ENCODE data around the gene PLCL1.
"Not testable (repeated sequence)": the region's sequence is repeated elsewhere in the genome, so short reads cannot be mapped to it uniquely, and the experiment has no call there.

Gene PLCL1

GRCh38 chr2:197810016-197810415, 5.6 kb downstream of the PLCL1 start:
- DNase-seq = no peak

- no peak for DNase-seq
Measured at GRCh38 chr2:197810491-197810890, 6.1 kb downstream of the PLCL1 start.

GRCh38 chr2:197813093-197813787, 8.8 kb downstream of the PLCL1 start:
- DNase-seq = peak in 1 of 2 experiments; percentile 19

- no peak for DNase-seq
Measured at GRCh38 chr2:197814526-197814925, 10.1 kb downstream of the PLCL1 start.

GRCh38 chr2:197821550-197822289, 17.3 kb downstream of the PLCL1 start:
- DNase-seq = no peak

GRCh38 chr2:197822333-197822732, 17.9 kb downstream of the PLCL1 start:
- DNase-seq = no peak

- no peak for DNase-seq
Measured at GRCh38 chr2:197827618-197828017, 23.2 kb downstream of the PLCL1 start.

- no peak for DNase-seq
Measured at GRCh38 chr2:197828464-197829135, 24.2 kb downstream of the PLCL1 start.

- DNase-seq = not testable (repeated sequence)
Measured at GRCh38 chr2:197834771-197835170, 30.4 kb downstream of the PLCL1 start.

- DNase-seq = no peak
Measured at GRCh38 chr2:197835293-197835692, 30.9 kb downstream of the PLCL1 start.

- no peak for DNase-seq
Measured at GRCh38 chr2:197838036-197838435, 33.6 kb downstream of the PLCL1 start.

GRCh38 chr2:197838579-197838978, 34.2 kb downstream of the PLCL1 start:
- no peak for DNase-seq

GRCh38 chr2:197839327-197839726, 34.9 kb downstream of the PLCL1 start:
- no peak for DNase-seq

- no peak for DNase-seq
Measured at GRCh38 chr2:197839856-197840255, 35.5 kb downstream of the PLCL1 start.

GRCh38 chr2:197846128-197846527, 41.7 kb downstream of the PLCL1 start:
- no peak for DNase-seq

- DNase-seq = no peak
Measured at GRCh38 chr2:197846777-197847176, 42.4 kb downstream of the PLCL1 start.

- no peak for DNase-seq
Measured at GRCh38 chr2:197847651-197848401, 43.4 kb downstream of the PLCL1 start.

GRCh38 chr2:197848602-197849001, 44.2 kb downstream of the PLCL1 start:
- no peak for DNase-seq

- DNase-seq = no peak
Measured at GRCh38 chr2:197850882-197851450, 46.6 kb downstream of the PLCL1 start.

- DNase-seq = no peak
Measured at GRCh38 chr2:197851451-197851850, 47.1 kb downstream of the PLCL1 start.

GRCh38 chr2:197852108-197852507, 47.7 kb downstream of the PLCL1 start:
- no peak for DNase-seq

- no peak for DNase-seq
Measured at GRCh38 chr2:197853549-197853948, 49.2 kb downstream of the PLCL1 start.
